ENCODE data around the gene CACNG1.

- TF ChIP-seq TAF1 (IDR thresholded peaks at IDR 0.05; ENCODE audit: borderline replicate concordance, low read depth, low read length) (no peak), POLR2A (IDR thresholded peaks at IDR 0.05; ENCODE audit: low read depth, low read length) (no peak), POLR2AphosphoS5 (IDR thresholded peaks at IDR 0.05; ENCODE audit: low read depth, low read length) (no peak)
Observed at GRCh38 chr17:67068999-67069398, 24.6 kb downstream of the CACNG1 start.
